ENCODE data around the gene IL6ST.
"Not testable (repeated sequence)": the region's sequence is repeated elsewhere in the genome, so short reads cannot be mapped to it uniquely, and the experiment has no call there.

- TF ChIP-seq CTCF, POLR2A (IDR thresholded peaks at IDR 0.05): not testable (repeated sequence)
These were observed 19.2 kb upstream of the IL6ST start for GRCh38 chr5:56013939-56014338.

Measured in Peyer's patch (tissue), 4 donors.